Left renal pelvis (tissue), 4 donors: ENCODE data around the gene EP400. TPM values are rescaled to one million over a fixed set of nuclear protein-coding genes. Genes with fewer than 3 reads are reported as not detected.

Source experiments
- DNase-seq, 4 donors: peaks; one replicate each; pipeline ENCODE4 v3.0.0-alpha.2; 2013; ENCODE audit warnings: low read depth in 4 of 4, low spot score in 3 of 4
- polyA plus RNA-seq, 4 donors: library from polyadenylated mRNA; unstranded; fragments of 120-200 nt; gene quantifications; one replicate each; pipeline ENCODE4 v1.2.1, GENCODE V29; 2013; ENCODE audit not compliant: insufficient read length in 4 of 4

The EP400 gene
- polyA plus RNA-seq = 10 to 100 TPM; 31.9 to 43.0 (median 38.2) TPM

DNA sequence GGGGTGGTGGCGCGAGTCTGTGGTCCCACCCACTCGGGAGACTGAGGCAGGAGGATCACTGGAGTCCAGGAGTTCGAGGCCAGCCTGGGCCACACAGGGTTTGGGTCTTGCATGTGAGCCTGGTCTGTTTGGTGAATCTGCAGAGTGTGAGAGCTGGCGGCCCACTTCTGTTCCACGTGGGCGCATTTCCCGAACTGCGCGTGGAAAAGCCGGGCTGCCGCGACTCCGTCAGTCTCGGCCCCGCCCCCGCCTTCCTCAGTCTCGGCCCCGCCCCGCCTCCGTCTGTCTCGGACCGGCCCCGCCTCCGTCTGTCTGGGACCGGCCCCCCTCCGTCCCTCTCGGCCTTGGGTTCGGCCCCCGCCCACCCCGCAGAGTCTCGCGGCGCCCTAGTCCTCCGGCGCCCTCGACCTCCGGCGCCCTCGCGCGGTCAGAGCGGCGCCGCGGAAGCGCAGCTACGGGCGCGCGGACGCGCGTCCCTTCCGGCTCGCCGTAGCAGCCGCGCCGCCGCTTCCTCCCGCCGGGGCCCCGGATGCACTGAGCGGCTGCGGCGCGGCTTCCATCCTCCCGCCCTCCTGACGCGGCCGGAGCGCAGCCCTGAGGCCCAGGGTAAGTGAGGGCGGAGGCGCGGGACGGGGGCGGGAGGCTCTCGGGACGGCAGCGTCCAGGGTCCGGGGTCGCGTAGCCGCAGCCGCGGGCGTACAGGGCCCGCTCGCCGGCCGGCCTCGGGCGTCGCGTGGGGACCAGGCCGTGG, at the start of gene EP400:
EP400 (plus strand) TSS at position 512 of the 751 bp plus-strand sequence. CDS start 10,678 bp downstream, outside the sequence.
- peak; percentile 74 to 85 (median 82) for DNase-seq

DNA sequence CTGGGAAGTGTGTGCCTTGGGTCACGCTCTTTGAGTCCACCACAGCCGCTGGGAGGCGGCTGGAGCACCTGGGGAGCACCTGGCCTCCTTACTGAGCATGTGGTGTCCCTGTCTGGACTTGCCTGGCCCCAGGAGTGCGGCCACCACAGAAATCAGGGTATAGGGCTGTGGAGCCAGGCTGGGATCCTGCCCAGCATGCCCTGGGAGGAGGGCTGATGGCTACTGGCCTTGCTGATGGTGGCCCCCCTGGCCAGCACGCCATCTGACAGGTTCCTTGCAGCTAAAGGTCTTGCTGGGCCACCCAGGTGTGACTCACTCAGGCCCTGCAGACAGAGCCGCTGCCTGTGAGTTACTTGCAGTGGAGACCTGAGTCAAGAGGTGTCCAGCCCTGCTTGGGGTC, 49.3 kb upstream of the EP400 start:
- DNase-seq = no peak

DNA sequence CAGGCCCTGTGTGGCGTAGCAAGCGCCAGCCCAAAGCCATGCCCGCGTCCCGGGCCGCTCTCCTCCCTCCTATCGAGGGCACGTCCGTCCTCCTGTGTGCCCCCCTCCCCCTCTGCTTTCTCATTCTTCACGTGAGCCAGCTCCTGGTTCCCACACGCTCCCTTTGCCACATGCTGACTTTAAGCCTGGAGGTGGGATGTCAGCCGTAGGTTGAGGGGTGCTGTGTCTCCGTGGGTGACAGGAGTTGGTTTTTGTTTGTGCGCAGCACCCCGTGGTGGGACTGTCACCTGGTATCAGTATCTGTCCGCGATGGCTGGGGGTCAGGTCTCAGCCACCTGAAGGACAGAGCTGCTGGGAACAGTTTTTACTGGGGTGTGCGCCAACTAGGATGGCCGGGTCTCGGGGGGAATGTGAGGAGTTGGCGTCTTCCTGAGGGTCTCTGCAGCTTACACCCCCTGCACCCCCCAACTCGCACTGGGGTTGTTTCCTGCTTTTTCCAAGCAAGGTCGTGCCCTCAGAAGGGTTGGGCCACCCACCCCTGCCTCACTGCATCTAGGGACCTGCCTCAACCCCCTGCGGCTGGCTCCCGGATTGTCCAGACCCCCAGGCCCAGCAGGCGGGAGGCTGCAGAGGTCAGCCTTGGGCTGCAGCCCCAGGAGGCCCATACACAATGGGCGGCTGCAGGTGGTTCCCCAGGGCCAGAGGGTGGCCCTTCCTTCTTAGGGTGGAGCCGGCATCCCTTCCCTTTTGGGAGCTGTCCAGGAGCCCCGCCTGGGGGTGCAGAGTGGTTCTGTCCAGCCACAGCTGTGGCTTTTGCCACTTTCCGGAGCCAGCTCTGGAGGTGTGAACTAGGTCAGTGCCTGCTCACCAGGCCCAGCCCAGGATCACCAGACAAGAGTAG, 48.1 kb upstream of the EP400 start:
- no peak for DNase-seq

- no peak for DNase-seq
Observed at GRCh38 chr12:131902332-131903241, 47.2 kb upstream of the EP400 start.

GRCh38 chr12:131903270-131904255, 46.2 kb upstream of the EP400 start:
- DNase-seq = no peak

DNA sequence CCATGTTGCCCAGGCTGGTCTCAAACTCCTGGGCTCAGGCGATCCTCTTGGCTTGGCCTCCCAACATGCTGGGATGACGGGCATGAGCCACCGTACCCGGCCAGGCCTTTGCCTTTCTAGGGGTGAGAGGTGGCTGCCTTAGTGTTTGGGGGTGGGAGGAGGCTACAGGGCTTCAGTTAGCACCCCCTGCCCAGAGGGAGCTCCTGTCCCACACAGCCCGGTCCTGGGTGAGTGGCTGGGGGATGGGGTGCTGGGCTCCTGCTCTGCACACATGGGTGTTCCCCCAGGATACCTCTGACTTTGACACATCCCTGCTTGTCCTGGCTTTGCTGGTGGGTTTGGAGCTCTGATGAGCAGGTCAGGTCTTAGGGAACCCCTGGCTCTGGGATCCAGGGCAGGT, 45.4 kb upstream of the EP400 start:
- DNase-seq = no peak

GRCh38 chr12:131905081-131905629, 44.6 kb upstream of the EP400 start:
- no peak for DNase-seq

GRCh38 chr12:131905630-131906091, 44.1 kb upstream of the EP400 start:
- no peak for DNase-seq

GRCh38 chr12:131907379-131908091, 42.2 kb upstream of the EP400 start:
- DNase-seq = no peak

- no peak for DNase-seq
Observed at GRCh38 chr12:131908092-131909080, 41.4 kb upstream of the EP400 start.

GRCh38 chr12:131909081-131909751, 40.5 kb upstream of the EP400 start:
- DNase-seq = no peak

DNA sequence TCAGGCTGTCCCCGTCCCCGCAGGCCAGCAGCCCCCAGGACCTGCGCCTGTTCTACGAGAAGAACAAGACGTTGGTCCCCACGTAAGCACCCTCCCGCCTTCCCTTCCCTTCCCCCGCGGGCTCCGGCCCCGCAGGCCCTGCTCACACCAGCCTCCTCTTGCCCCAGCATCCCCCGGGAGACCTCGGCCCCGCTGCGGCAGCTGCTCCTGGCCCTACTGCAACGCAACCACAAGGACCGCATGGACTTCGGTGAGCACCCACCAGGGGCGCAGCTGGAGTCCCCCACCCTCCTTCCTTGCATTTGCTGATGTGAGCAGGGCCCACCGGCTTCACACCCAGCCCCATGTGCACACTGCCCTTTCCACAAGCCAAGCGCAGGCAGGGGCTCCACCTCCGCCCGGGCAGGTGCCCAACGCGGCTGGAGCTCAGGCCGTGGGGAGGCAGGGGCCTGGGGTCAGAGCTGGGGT, 40.0 kb upstream of the EP400 start:
- no peak for DNase-seq

GRCh38 chr12:131910302-131911027, 39.3 kb upstream of the EP400 start:
- DNase-seq = no peak

- DNase-seq = no peak
Observed at GRCh38 chr12:131911028-131911650, 38.6 kb upstream of the EP400 start.

DNA sequence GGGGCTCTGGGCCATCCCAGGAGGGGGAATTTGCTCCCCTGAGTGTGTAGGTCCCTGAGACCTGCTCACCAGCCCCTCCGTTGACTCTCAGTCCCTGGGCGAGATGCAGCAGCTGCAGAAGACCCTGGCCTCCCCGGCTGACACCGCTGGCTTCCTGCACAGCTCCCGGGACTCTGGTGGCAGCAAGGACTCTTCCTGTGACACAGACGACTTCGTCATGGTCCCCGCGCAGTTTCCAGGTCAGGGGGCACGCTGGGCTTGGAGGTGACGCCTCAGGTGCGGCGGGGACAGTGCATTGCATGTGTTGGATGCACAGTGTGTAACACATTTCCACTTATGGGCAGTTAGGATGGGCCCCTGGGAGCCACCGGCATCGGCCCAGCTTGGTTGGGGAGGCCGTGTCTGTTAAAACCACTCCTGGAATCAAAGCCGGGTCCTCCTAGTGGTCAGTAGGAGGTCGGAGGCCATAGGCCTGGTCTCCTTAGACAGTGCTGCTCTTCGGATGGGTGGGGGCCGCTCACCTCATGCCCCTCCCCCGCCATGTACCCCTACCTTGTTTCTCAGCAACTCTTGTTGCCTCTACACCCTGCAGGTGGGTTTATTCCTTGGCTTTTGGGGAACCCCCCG, 37.8 kb upstream of the EP400 start:
- no peak for DNase-seq
